Measurements from ENCODE around the gene ZAR1. TPM values are rescaled to one million over a fixed set of nuclear protein-coding genes. Genes with fewer than 3 reads are reported as not detected.
A peak's percentile ranks its signal among the peaks of the same experiment; 100 is the strongest.

The ZAR1 gene
- total RNA-seq, 1 donor, result not detected

DNA sequence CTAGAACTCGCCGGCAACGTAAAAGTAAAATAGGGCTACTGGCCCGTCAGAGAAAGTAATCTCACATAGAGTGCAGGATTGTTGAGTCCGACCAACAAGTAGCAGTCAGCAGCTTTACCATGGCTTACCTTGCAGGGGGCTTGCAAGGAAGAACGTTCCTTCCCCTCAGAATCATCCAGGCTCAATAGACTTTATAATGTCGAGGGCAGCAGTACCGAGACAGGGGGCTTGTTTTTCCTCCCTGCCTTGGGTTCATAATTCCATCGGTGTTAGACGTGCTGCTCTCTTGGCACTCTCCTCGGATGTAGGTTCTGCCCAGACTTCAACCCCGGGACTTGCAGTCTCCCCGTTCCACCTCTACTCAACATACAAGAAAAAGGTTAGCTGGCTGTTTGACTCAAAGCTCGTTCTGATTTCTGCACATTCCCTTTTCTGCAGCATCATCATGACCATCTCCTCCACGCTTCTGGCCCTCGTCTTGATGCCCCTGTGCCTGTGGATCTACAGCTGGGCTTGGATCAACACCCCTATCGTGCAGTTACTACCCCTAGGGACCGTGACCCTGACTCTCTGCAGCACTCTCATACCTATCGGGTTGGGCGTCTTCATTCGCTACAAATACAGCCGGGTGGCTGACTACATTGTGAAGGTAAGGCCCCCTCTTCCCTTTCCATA is 5.4 kb upstream of the ZAR1 start:
- no peak overlapping the region for H3K4me2 ChIP-seq (ENCODE audit: insufficient read depth, low read length)
- DNase-seq (ENCODE audit: insufficient read length, low spot score, missing footprints), result no peak
- TF ChIP-seq, protein P1, sequence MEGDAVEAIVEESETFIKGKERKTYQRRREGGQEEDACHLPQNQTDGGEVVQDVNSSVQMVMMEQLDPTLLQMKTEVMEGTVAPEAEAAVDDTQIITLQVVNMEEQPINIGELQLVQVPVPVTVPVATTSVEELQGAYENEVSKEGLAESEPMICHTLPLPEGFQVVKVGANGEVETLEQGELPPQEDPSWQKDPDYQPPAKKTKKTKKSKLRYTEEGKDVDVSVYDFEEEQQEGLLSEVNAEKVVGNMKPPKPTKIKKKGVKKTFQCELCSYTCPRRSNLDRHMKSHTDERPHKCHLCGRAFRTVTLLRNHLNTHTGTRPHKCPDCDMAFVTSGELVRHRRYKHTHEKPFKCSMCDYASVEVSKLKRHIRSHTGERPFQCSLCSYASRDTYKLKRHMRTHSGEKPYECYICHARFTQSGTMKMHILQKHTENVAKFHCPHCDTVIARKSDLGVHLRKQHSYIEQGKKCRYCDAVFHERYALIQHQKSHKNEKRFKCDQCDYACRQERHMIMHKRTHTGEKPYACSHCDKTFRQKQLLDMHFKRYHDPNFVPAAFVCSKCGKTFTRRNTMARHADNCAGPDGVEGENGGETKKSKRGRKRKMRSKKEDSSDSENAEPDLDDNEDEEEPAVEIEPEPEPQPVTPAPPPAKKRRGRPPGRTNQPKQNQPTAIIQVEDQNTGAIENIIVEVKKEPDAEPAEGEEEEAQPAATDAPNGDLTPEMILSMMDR (IDR thresholded peaks at IDR 0.05; ENCODE audit: extremely low read depth, low read depth, low read length), result no peak
- H2AFZ ChIP-seq (ENCODE audit: low read length), result no peak overlapping the region
- no peak overlapping the region for H3K27ac ChIP-seq (ENCODE audit: low read depth, low read length)
- H4K20me1 ChIP-seq (ENCODE audit: insufficient read depth, low read length), result no peaks in the 10 kb centered on the region
- H3K36me3 ChIP-seq (ENCODE audit: insufficient read depth, low read length), result no peaks in the 10 kb centered on the region
- peaks cover 86% of the 10 kb centered on the region for H3K27me3 ChIP-seq (ENCODE audit: insufficient read depth, low read length)
- H3K4me3 ChIP-seq (ENCODE audit: insufficient read depth, low read length), result no peak overlapping the region
- no peaks in the 10 kb centered on the region for H3K79me2 ChIP-seq (ENCODE audit: insufficient read depth, low read length)
- no peaks in the 10 kb centered on the region for H3K4me1 ChIP-seq (ENCODE audit: insufficient read depth, low read length)
- H3K9me3 ChIP-seq (ENCODE audit: low read depth, low read length), result no peaks in the 10 kb centered on the region

DNA sequence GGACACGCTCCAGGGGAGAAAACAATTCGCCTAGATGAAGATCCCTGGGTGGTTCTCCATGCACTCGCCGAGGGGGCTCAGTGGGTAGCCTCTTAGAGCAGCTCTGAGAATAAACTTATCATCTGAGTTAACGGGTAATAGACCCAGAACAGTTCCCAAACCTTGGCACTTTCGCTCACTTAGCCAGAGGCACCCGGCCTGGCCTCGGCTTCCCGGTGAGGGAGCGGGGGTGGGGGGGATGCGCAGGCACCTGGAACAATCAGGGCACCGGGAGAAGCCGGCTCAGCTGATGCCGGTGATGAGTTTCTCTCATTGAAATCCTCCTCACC is 405 bp upstream of the ZAR1 start:
- Histone ChIP-seq H3K27me3 (ENCODE audit: insufficient read depth, low read length) (peaks cover 77% of the 10 kb centered on the region), H3K27ac (ENCODE audit: low read depth, low read length) (no peak overlapping the region), H3K79me2 (ENCODE audit: insufficient read depth, low read length) (no peaks in the 10 kb centered on the region), H3K9me3 (ENCODE audit: low read depth, low read length) (no peaks in the 10 kb centered on the region), H4K20me1 (ENCODE audit: insufficient read depth, low read length) (no peaks in the 10 kb centered on the region), H3K4me1 (ENCODE audit: insufficient read depth, low read length) (no peaks in the 10 kb centered on the region), H3K36me3 (ENCODE audit: insufficient read depth, low read length) (no peaks in the 10 kb centered on the region), H3K4me3 (ENCODE audit: insufficient read depth, low read length) (no peak overlapping the region), H2AFZ (ENCODE audit: low read length) (no peak overlapping the region), H3K4me2 (ENCODE audit: insufficient read depth, low read length) (peak overlapping the region; percentile 39)
- TF ChIP-seq, protein P1 (IDR thresholded peaks at IDR 0.05; ENCODE audit: extremely low read depth, low read depth, low read length), result no peak
- peak; percentile 77 for DNase-seq (ENCODE audit: insufficient read length, low spot score, missing footprints)

DNA sequence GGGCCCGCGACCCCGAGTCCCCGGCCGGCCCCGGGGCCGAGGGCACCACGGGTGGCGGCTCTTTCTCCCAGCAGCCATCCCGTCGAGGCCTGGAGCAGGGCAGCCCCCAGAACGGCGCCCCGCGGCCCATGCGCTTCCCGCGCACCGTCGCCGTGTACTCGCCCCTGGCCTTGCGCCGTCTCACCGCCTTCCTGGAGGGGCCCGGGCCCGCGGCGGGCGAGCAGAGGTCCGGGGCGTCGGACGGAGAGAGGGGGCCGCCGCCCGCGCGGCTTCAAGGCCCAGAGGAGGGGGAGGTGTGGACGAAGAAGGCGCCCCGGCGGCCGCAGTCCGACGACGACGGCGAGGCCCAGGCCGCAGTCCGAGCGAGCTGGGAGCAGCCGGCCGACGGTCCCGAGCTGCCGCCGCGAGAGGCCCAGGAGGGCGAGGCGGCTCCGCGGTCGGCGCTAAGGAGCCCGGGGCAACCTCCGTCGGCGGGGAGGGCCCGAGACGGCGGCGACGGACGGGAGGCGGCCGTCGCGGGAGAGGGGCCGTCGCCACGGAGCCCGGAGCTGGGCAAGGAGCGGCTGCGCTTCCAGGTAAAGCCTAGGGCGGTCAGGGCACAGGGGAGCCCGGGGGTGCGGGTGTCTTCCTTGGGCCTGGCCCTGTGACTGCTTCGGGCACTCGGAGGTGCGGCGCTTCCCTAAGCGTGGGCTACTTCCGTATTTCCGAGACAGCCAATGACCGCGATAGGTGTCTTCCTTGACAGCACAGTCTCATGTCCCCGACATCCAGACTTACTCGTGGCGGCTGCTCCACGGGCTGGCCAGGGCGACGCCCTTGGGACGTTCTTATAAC is 845 bp downstream of the ZAR1 start:
- Histone ChIP-seq H3K27ac (ENCODE audit: low read depth, low read length) (no peak overlapping the region), H3K27me3 (ENCODE audit: insufficient read depth, low read length) (peaks cover 64% of the 10 kb centered on the region), H3K36me3 (ENCODE audit: insufficient read depth, low read length) (no peaks in the 10 kb centered on the region), H2AFZ (ENCODE audit: low read length) (no peak overlapping the region), H3K4me2 (ENCODE audit: insufficient read depth, low read length) (no peak overlapping the region), H3K4me3 (ENCODE audit: insufficient read depth, low read length) (no peak overlapping the region), H3K79me2 (ENCODE audit: insufficient read depth, low read length) (no peaks in the 10 kb centered on the region), H3K9me3 (ENCODE audit: low read depth, low read length) (no peaks in the 10 kb centered on the region), H3K4me1 (ENCODE audit: insufficient read depth, low read length) (no peaks in the 10 kb centered on the region), H4K20me1 (ENCODE audit: insufficient read depth, low read length) (no peaks in the 10 kb centered on the region)
- TF ChIP-seq, protein P1 (IDR thresholded peaks at IDR 0.05; ENCODE audit: extremely low read depth, low read depth, low read length), result no peak
- peak; percentile 78 for DNase-seq (ENCODE audit: insufficient read length, low spot score, missing footprints)

DNA sequence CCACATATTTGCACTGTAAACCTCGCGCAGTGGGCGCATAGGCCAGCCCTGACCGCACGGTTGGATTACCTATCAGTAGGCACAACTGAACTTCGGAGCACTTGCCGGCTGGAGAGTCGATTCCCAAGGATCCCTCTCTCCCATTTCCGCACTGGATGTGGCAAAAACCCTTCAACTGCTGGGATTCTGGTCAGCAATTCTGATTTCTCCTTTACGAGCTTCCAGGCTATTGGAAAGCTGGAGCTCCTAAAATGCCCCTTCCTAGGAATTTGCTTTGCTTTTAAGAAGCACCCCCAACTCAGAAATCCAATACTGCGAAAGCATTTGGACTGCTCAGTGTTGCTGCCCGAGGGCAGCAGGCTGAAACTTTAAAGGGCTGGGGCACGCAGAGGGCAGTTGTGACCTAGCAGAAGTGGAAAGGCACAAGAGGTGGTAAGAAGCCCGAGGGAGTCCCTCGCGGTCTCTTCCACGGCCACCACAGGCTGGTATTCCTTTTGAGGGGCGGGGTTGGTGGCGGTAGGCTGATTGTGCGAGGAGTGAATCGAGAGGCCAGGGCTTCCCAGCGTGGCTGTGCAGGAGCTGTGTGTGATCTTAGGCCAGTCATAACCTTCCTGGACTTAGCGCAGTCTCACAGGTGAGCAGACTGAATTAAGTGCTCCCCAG is 1.6 kb downstream of the ZAR1 start:
- Histone ChIP-seq H3K79me2 (ENCODE audit: insufficient read depth, low read length) (no peaks in the 10 kb centered on the region), H3K4me3 (ENCODE audit: insufficient read depth, low read length) (no peak overlapping the region), H4K20me1 (ENCODE audit: insufficient read depth, low read length) (no peaks in the 10 kb centered on the region), H3K27me3 (ENCODE audit: insufficient read depth, low read length) (peaks cover 57% of the 10 kb centered on the region), H3K36me3 (ENCODE audit: insufficient read depth, low read length) (no peaks in the 10 kb centered on the region), H2AFZ (ENCODE audit: low read length) (no peak overlapping the region), H3K4me2 (ENCODE audit: insufficient read depth, low read length) (no peak overlapping the region), H3K9me3 (ENCODE audit: low read depth, low read length) (no peaks in the 10 kb centered on the region), H3K27ac (ENCODE audit: low read depth, low read length) (no peak overlapping the region), H3K4me1 (ENCODE audit: insufficient read depth, low read length) (no peaks in the 10 kb centered on the region)
- peak; percentile 46 for DNase-seq (ENCODE audit: insufficient read length, low spot score, missing footprints)
- TF ChIP-seq, protein P1 (IDR thresholded peaks at IDR 0.05; ENCODE audit: extremely low read depth, low read depth, low read length), result no peak
